HT1080 (cell line): ENCODE results near the gene ARID5B. TPM values are rescaled to one million over a fixed set of nuclear protein-coding genes. Genes with fewer than 3 reads are reported as not detected.

Experiments used
- DNase-seq: peaks from one replicate; pipeline ENCODE4 v3.0.0-alpha.2; 2015; ENCODE audit warnings: low read depth
- total RNA-seq: library from RNA; depleted of rRNA; stranded (reverse); fragments of >200 nt; shearing (Covaris generic); gene quantifications from 2 replicates; pipeline ENCODE4 v1.2.3, GENCODE V29; 2014; rRNA removed

Gene ARID5B
- total RNA-seq, 1 experiment from 2014 or later: 4.3 TPM

DNA sequence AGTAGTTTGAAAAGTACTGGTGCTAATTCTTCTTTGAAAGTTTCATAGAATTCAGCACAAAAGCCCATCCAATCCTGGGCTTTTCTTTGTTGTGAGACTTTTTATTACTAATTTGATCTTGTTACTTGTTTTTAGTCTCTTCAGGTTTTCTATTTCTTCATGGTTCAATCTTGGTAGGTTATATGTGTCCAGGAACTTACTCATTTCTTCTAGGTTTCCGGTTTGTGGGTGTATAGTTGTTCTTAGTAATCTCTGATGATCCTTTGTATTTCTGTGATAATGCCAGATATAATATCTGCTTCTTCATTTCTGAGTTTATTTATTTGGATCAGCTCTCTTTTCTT lies 219.7 kb downstream of the ARID5B start:
- peak; percentile 57 for DNase-seq

DNA sequence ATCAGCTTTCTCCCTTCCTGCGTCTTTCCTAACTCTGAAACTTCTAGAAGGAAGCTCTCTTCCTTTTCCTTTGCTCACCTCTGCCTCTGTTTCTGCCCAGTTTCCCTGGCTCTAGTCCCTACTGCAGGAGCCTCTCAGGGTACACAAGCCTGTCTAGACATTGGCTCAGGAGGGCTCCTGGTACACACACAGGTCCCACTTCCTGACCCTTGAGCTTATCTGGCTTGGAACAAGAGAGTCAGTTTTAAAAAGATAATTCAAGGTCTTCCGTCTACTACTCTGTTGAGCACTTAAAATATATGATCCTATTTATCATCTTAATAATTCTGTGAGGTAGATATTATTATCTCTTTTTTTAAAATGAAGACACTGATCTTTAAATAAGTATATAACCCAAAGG lies 226.5 kb downstream of the ARID5B start:
- DNase-seq: no peak

DNA sequence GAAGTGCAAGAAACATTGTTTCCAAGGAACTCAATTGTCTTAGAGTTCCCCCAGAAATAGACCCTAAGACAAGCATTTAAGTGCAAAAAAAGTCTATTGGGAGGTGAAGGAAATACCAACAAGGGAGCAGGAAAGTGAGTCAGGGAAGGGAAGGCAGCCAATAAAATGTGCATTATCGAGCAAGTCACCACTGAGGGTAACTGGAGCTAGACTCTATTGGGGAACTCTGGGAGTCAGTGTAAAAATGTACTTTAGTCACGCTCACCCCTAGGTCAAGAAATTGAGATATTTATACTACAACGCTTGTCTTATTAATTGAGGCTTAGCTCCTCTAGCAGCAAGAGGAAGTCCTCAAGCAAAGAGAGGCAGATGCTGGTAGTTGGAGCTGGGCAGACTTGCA lies 229.4 kb downstream of the ARID5B start:
- peak; percentile 93 for DNase-seq

DNA sequence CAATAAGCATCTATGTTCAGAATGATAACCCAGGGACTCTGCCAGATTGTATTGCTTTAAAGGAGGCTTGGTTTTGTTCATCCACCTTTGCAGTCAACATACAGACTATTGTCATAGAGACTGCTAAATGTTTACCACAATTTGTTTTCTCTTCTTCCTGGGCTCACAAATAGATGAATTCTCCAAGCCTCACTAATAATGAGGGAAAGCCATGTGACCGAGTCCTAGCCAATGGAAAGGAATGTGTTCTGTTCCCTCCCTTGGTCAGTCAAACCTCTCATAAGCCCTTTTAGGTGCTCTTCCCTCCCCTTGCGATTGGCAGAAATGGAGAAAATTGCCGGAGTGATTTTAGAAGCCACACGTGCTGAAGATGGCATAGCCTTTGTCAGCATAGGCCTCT lies 230.2 kb downstream of the ARID5B start:
- no peak for DNase-seq

DNA sequence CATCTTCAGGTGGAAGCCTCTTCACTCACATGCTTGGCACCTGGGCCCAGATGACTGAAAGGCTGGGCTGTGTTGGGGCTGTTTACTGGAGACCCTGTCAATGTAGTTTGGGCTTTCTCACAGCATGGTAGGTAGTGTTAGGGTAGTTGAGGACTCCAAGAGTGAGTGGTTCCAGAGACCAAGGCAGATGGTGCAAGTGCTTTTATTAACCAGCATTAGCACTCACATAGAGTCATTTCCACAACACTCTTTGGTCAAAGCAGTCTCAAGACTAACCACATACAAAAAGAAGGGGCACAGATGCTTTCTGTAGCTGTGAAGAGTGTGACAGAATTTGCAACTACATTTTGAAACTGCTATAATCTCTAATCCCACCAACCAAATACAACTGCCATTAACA lies 232.1 kb downstream of the ARID5B start:
- DNase-seq: no peak

DNA sequence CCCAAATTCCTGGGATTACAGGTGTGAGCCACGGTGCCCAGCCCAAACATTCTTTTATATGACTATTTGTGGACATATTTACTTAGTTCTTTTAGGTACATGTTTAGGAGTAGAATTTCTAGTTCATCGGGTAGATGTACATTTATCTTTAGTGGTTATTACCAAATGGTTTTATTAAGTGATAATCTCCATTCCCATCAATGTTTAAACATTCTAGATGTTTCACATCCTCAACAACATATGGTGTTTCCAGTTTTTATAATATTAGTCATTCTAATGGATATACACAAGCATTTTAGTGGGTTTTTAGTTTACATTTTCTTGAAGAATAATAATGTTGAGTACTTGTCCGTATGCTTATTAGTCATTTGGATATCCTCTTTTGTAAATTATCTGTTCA lies 235.4 kb downstream of the ARID5B start:
- no peak for DNase-seq

Other genes with a start within 250 kb of the ARID5B start
- gene CABCOCO1, start 238.8 kb upstream of the ARID5B start, total RNA-seq: not detected in 2 replicates